A549 (cell line): ENCODE results near the gene HOATZ.

ENCODE experiments used
- CTCF ChIP-seq: fragments of >200 bp; sonication (Bioruptor Twin); formaldehyde crosslinking; IDR thresholded peaks from 3 replicates; pipeline ENCODE4 v1.5.1; 2016
- EP300 ChIP-seq, 2 experiments: fragments of >200 bp; sonication (Bioruptor Twin); formaldehyde crosslinking; IDR thresholded peaks; 2 replicates in 1 of 2; 3 replicates in 1 of 2; pipeline ENCODE4 v1.6.1; 2016 to 2017
- NFE2L2 ChIP-seq: fragments of 150-350 bp; conservative IDR thresholded peaks from 2 replicates; pipeline ENCODE4 v1.6.1; 2014; ENCODE audit warnings: low read length
- POLR2A ChIP-seq: IDR thresholded peaks from 2 replicates; pipeline ENCODE4 v1.6.1; 2012; ENCODE audit warnings: mild to moderate bottlenecking, low read length
- SMC3 ChIP-seq: fragments of >200 bp; sonication (Bioruptor Twin); formaldehyde crosslinking; IDR thresholded peaks from 3 replicates; pipeline ENCODE4 v1.6.1; 2018; ENCODE audit warnings: inconsistent platforms
- TF ChIP-seq, protein P1 (sequence below): fragments of 250-450 bp; sonication (Bioruptor Pico); IDR thresholded peaks from 2 replicates; pipeline ENCODE4 v1.5.0; 2021; ENCODE audit warnings: mild to moderate bottlenecking, moderate library complexity, borderline replicate concordance
- TF ChIP-seq, protein P2 (sequence below): IDR thresholded peaks from 2 replicates; pipeline ENCODE4 v1.6.1; 2012
- TF ChIP-seq, protein P3 (sequence below): fragments of 200-600 bp; sonication (generic); IDR thresholded peaks from 2 replicates; pipeline ENCODE4 v1.6.1; 2016; ENCODE audit warnings: antibody characterized with exemption, mild to moderate bottlenecking, moderate library complexity

GRCh38 chr11:111518668-111519067 is 4.1 kb downstream of the HOATZ start:
- TF ChIP-seq, protein P1, sequence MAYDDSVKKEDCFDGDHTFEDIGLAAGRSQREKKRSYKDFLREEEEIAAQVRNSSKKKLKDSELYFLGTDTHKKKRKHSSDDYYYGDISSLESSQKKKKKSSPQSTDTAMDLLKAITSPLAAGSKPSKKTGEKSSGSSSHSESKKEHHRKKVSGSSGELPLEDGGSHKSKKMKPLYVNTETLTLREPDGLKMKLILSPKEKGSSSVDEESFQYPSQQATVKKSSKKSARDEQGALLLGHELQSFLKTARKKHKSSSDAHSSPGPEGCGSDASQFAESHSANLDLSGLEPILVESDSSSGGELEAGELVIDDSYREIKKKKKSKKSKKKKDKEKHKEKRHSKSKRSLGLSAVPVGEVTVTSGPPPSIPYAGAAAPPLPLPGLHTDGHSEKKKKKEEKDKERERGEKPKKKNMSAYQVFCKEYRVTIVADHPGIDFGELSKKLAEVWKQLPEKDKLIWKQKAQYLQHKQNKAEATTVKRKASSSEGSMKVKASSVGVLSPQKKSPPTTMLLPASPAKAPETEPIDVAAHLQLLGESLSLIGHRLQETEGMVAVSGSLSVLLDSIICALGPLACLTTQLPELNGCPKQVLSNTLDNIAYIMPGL (CRISPR knock-in tag): no peak
- TF ChIP-seq CTCF: no peak
- TF ChIP-seq, protein P2, sequence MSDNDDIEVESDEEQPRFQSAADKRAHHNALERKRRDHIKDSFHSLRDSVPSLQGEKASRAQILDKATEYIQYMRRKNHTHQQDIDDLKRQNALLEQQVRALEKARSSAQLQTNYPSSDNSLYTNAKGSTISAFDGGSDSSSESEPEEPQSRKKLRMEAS: no peak
- no peak for TF ChIP-seq NFE2L2
- no peak for TF ChIP-seq POLR2A
- TF ChIP-seq EP300 (IDR thresholded peaks at IDR 0.05): no peak
- TF ChIP-seq, protein P3, sequence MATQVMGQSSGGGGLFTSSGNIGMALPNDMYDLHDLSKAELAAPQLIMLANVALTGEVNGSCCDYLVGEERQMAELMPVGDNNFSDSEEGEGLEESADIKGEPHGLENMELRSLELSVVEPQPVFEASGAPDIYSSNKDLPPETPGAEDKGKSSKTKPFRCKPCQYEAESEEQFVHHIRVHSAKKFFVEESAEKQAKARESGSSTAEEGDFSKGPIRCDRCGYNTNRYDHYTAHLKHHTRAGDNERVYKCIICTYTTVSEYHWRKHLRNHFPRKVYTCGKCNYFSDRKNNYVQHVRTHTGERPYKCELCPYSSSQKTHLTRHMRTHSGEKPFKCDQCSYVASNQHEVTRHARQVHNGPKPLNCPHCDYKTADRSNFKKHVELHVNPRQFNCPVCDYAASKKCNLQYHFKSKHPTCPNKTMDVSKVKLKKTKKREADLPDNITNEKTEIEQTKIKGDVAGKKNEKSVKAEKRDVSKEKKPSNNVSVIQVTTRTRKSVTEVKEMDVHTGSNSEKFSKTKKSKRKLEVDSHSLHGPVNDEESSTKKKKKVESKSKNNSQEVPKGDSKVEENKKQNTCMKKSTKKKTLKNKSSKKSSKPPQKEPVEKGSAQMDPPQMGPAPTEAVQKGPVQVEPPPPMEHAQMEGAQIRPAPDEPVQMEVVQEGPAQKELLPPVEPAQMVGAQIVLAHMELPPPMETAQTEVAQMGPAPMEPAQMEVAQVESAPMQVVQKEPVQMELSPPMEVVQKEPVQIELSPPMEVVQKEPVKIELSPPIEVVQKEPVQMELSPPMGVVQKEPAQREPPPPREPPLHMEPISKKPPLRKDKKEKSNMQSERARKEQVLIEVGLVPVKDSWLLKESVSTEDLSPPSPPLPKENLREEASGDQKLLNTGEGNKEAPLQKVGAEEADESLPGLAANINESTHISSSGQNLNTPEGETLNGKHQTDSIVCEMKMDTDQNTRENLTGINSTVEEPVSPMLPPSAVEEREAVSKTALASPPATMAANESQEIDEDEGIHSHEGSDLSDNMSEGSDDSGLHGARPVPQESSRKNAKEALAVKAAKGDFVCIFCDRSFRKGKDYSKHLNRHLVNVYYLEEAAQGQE: no peak
- TF ChIP-seq SMC3: no peak
